CD8-positive, alpha-beta memory T cell (primary cell): Measurements from ENCODE around the gene KCNIP4. TPM values are rescaled to one million over a fixed set of nuclear protein-coding genes. Genes with fewer than 3 reads are reported as not detected.

Experiments used
- CTCF ChIA-PET: fragments of 350-600 bp; sonication (Branson Sonifier 250); formaldehyde crosslinking; loops from one replicate; lab custom pipeline; 2021; ENCODE audit warnings: antibody characterized with exemption; lab: Charles Lee
- POLR2A ChIA-PET: fragments of 350-600 bp; sonication (Branson Sonifier 250); formaldehyde crosslinking; loops from one replicate; lab custom pipeline; 2021; ENCODE audit warnings: antibody characterized with exemption; lab: Charles Lee
- DNase-seq, 5 donors: peaks; one replicate each; pipeline versions ENCODE4 v3.0.0 to v3.0.0-alpha.2; 2020 to 2022; ENCODE audit warnings: mixed read lengths in 1 of 5
- H3K27ac ChIP-seq: one replicate; pipeline ENCODE4 v1.7.0; 2013; ENCODE audit warnings: low read depth, mild to moderate bottlenecking, low read length, moderate library complexity
- H3K27me3 ChIP-seq: 2 replicates; pipeline ENCODE4 v1.7.0; 2013; ENCODE audit warnings: low read length, mild to moderate bottlenecking; ENCODE audit not compliant: insufficient read depth, poor library complexity, severe bottlenecking
- H3K36me3 ChIP-seq: 2 replicates; pipeline ENCODE4 v1.7.0; 2013; ENCODE audit warnings: mild to moderate bottlenecking, low read length, moderate library complexity; ENCODE audit not compliant: insufficient read depth
- H3K4me1 ChIP-seq: 2 replicates; pipeline ENCODE4 v1.7.0; 2013; ENCODE audit warnings: mild to moderate bottlenecking, low read length, moderate library complexity; ENCODE audit not compliant: insufficient read depth
- H3K4me3 ChIP-seq: 2 replicates; pipeline ENCODE4 v1.7.0; 2013; ENCODE audit warnings: mild to moderate bottlenecking, low read length
- H3K9me3 ChIP-seq: 2 replicates; pipeline ENCODE4 v1.7.0; 2013; ENCODE audit warnings: mild to moderate bottlenecking, low read length
- H3K27ac Mint-ChIP-seq, 8 donors: one replicate each; pipeline ENCODE4 v1.8.0; 2020 to 2021; ENCODE audit warnings: mixed read lengths in 8 of 8, mild to moderate bottlenecking in 6 of 8, inconsistent platforms in 3 of 8, moderate library complexity in 3 of 8
- H3K27me3 Mint-ChIP-seq, 2 donors: one replicate each; pipeline ENCODE4 v1.8.0; 2020 to 2021; ENCODE audit warnings: mixed read lengths in 2 of 2, mild to moderate bottlenecking in 1 of 2, moderate library complexity in 1 of 2
- H3K36me3 Mint-ChIP-seq, 3 donors: one replicate each; pipeline ENCODE4 v1.8.0; 2020 to 2021; ENCODE audit warnings: mixed read lengths in 3 of 3, inconsistent platforms in 1 of 3, mild to moderate bottlenecking in 1 of 3
- H3K4me1 Mint-ChIP-seq, 3 donors: one replicate each; pipeline ENCODE4 v1.8.0; 2020 to 2021; ENCODE audit warnings: mixed read lengths in 3 of 3, inconsistent platforms in 1 of 3, mild to moderate bottlenecking in 1 of 3
- H3K4me3 Mint-ChIP-seq, 7 donors: one replicate each; pipeline ENCODE4 v1.8.0; 2020 to 2021; ENCODE audit warnings: mixed read lengths in 7 of 7, mild to moderate bottlenecking in 6 of 7, moderate library complexity in 4 of 7, inconsistent platforms in 2 of 7
- H3K9me3 Mint-ChIP-seq, 5 donors: one replicate each; pipeline ENCODE4 v1.8.0; 2020 to 2022; ENCODE audit warnings: mixed read lengths in 5 of 5, mild to moderate bottlenecking in 3 of 5, moderate library complexity in 2 of 5, inconsistent platforms in 1 of 5
- polyA plus RNA-seq: library from polyadenylated mRNA; unstranded; fragments of 300-500 nt; fragmentation: Illumina TruSeq; gene quantifications from one replicate; pipeline ENCODE4 v1.2.3, GENCODE V29; 2021
- total RNA-seq, 2 experiments: library from RNA; stranded (reverse); gene quantifications; one replicate each; pipeline ENCODE4 v1.2.3, GENCODE V29; 2021

Gene KCNIP4
- total and polyA plus RNA-seq, 3 experiments from 2014 or later = 0.12 TPM; not detected in 2

GRCh38 chr4:21652508-21653231 is 295.9 kb downstream of the KCNIP4 start:
- H3K9me3 ChIP-seq = no peaks in the 10 kb centered on the region
- H3K4me1 ChIP-seq = no peaks in the 10 kb centered on the region
- ChIA-PET CTCF (no interaction called here), POLR2A (no interaction called here)
- H3K4me1 Mint-ChIP-seq = no peaks in the 10 kb centered on the region
- H3K36me3 Mint-ChIP-seq = no peaks in the 10 kb centered on the region
- no peak overlapping the region for H3K4me3 Mint-ChIP-seq
- no peak overlapping the region for H3K4me3 ChIP-seq
- H3K27me3 ChIP-seq = no peaks in the 10 kb centered on the region
- H3K9me3 Mint-ChIP-seq = peaks cover 0 to 8% (median 4%) of the 10 kb centered on the region in 5 donors
- H3K27me3 Mint-ChIP-seq = no peaks in the 10 kb centered on the region
- no peaks in the 10 kb centered on the region for H3K36me3 ChIP-seq
- no peak overlapping the region for H3K27ac ChIP-seq
- DNase-seq = no peak
- H3K27ac Mint-ChIP-seq = no peak overlapping the region

GRCh38 chr4:21649391-21650090 is 299.0 kb downstream of the KCNIP4 start:
- no peak overlapping the region for H3K4me3 ChIP-seq
- ChIA-PET POLR2A (no interaction called here), CTCF (no interaction called here)
- no peaks in the 10 kb centered on the region for H3K27me3 ChIP-seq
- DNase-seq = no peak
- Mint-ChIP-seq H3K4me3 (no peak overlapping the region), H3K27me3 (peaks cover 0 to 2% of the 10 kb centered on the region in 2 donors), H3K27ac (no peak overlapping the region), H3K36me3 (no peaks in the 10 kb centered on the region), H3K4me1 (no peaks in the 10 kb centered on the region), H3K9me3 (peaks cover 0 to 10% (median 8%) of the 10 kb centered on the region in 5 donors)
- H3K4me1 ChIP-seq = no peaks in the 10 kb centered on the region
- H3K36me3 ChIP-seq = no peaks in the 10 kb centered on the region
- H3K9me3 ChIP-seq = no peaks in the 10 kb centered on the region
- H3K27ac ChIP-seq = no peak overlapping the region

- H3K4me3 Mint-ChIP-seq = no peak overlapping the region
- H3K27me3 Mint-ChIP-seq = peaks cover 0 to 2% of the 10 kb centered on the region in 2 donors
- CTCF ChIA-PET = no interaction called here
- H3K27ac Mint-ChIP-seq = no peak overlapping the region
- DNase-seq = no peak
- no peaks in the 10 kb centered on the region for H3K36me3 ChIP-seq
- H3K4me1 Mint-ChIP-seq = no peaks in the 10 kb centered on the region
- no peaks in the 10 kb centered on the region for H3K27me3 ChIP-seq
- H3K4me1 ChIP-seq = no peaks in the 10 kb centered on the region
- no peak overlapping the region for H3K27ac ChIP-seq
- H3K9me3 Mint-ChIP-seq = peaks cover 0 to 11% (median 10%) of the 10 kb centered on the region in 5 donors
- POLR2A ChIA-PET = no interaction called here
- no peak overlapping the region for H3K4me3 ChIP-seq
- H3K36me3 Mint-ChIP-seq = no peaks in the 10 kb centered on the region
- no peaks in the 10 kb centered on the region for H3K9me3 ChIP-seq
These were observed 302.8 kb downstream of the KCNIP4 start for GRCh38 chr4:21645776-21646175.

- Mint-ChIP-seq H3K27ac (no peak overlapping the region), H3K9me3 (peaks cover under 1 to 18% (median 5%) of the 10 kb centered on the region in 5 donors)
These were observed 306.9 kb downstream of the KCNIP4 start for GRCh38 chr4:21641696-21642095.

GRCh38 chr4:21638171-21638725 is 310.3 kb downstream of the KCNIP4 start:
- Histone ChIP-seq H3K4me1 (no peaks in the 10 kb centered on the region), H3K27me3 (no peaks in the 10 kb centered on the region), H3K9me3 (no peaks in the 10 kb centered on the region), H3K36me3 (no peaks in the 10 kb centered on the region), H3K4me3 (no peak overlapping the region), H3K27ac (no peak overlapping the region)
- Mint-ChIP-seq H3K27ac (no peak overlapping the region), H3K4me3 (no peak overlapping the region), H3K36me3 (no peaks in the 10 kb centered on the region), H3K9me3 (peaks cover 1 to 16% (median 4%) of the 10 kb centered on the region in 5 donors), H3K27me3 (no peaks in the 10 kb centered on the region), H3K4me1 (no peaks in the 10 kb centered on the region)
- ChIA-PET CTCF (no interaction called here), POLR2A (no interaction called here)
- no peak for DNase-seq

More at GRCh38 chr4:21641696-21642095, 306.9 kb downstream of the KCNIP4 start:
- Mint-ChIP-seq H3K36me3 (no peaks in the 10 kb centered on the region), H3K4me3 (no peak overlapping the region), H3K4me1 (no peaks in the 10 kb centered on the region), H3K27me3 (peaks cover 0 to 2% of the 10 kb centered on the region in 2 donors)
- CTCF ChIA-PET = no interaction called here
- Histone ChIP-seq H3K4me3 (no peak overlapping the region), H3K36me3 (no peaks in the 10 kb centered on the region), H3K27ac (no peak overlapping the region), H3K4me1 (no peaks in the 10 kb centered on the region), H3K27me3 (no peaks in the 10 kb centered on the region), H3K9me3 (no peaks in the 10 kb centered on the region)
- POLR2A ChIA-PET = no interaction called here
- no peak for DNase-seq

GRCh38 chr4:21628916-21629610 is 319.5 kb downstream of the KCNIP4 start:
- no peaks in the 10 kb centered on the region for H3K9me3 ChIP-seq
- no peak for DNase-seq
- no peaks in the 10 kb centered on the region for H3K4me1 ChIP-seq
- CTCF ChIA-PET = no interaction called here
- H3K4me3 ChIP-seq = no peak overlapping the region
- POLR2A ChIA-PET = no interaction called here
- Mint-ChIP-seq H3K4me3 (no peak overlapping the region), H3K9me3 (peaks cover 3 to 19% (median 5%) of the 10 kb centered on the region in 5 donors), H3K27me3 (no peaks in the 10 kb centered on the region), H3K27ac (no peak overlapping the region), H3K4me1 (no peaks in the 10 kb centered on the region), H3K36me3 (peaks cover 0 to 2% (median 0%) of the 10 kb centered on the region in 3 donors)
- no peak overlapping the region for H3K27ac ChIP-seq
- H3K36me3 ChIP-seq = no peaks in the 10 kb centered on the region
- no peaks in the 10 kb centered on the region for H3K27me3 ChIP-seq

GRCh38 chr4:21628116-21628670 is 320.4 kb downstream of the KCNIP4 start:
- Histone ChIP-seq H3K27ac (no peak overlapping the region), H3K4me1 (no peaks in the 10 kb centered on the region), H3K27me3 (no peaks in the 10 kb centered on the region), H3K36me3 (no peaks in the 10 kb centered on the region), H3K4me3 (no peak overlapping the region), H3K9me3 (no peaks in the 10 kb centered on the region)
- H3K36me3 Mint-ChIP-seq = peaks cover 0 to 2% (median 0%) of the 10 kb centered on the region in 3 donors
- CTCF ChIA-PET = no interaction called here
- no peak overlapping the region for H3K4me3 Mint-ChIP-seq
- H3K4me1 Mint-ChIP-seq = no peaks in the 10 kb centered on the region
- no peak overlapping the region for H3K27ac Mint-ChIP-seq
- H3K9me3 Mint-ChIP-seq = peaks cover 3 to 19% (median 5%) of the 10 kb centered on the region in 5 donors
- POLR2A ChIA-PET = no interaction called here
- no peak for DNase-seq
- H3K27me3 Mint-ChIP-seq = no peaks in the 10 kb centered on the region
